Measurements from ENCODE around the gene THUMPD2. TPM values are rescaled to one million over a fixed set of nuclear protein-coding genes. Genes with fewer than 3 reads are reported as not detected.
"Not testable (repeated sequence)": the region's sequence is repeated elsewhere in the genome, so short reads cannot be mapped to it uniquely, and the experiment has no call there.

THUMPD2 gene
- total RNA-seq, 1 experiment from 2014 or later = 8.0 TPM

DNA sequence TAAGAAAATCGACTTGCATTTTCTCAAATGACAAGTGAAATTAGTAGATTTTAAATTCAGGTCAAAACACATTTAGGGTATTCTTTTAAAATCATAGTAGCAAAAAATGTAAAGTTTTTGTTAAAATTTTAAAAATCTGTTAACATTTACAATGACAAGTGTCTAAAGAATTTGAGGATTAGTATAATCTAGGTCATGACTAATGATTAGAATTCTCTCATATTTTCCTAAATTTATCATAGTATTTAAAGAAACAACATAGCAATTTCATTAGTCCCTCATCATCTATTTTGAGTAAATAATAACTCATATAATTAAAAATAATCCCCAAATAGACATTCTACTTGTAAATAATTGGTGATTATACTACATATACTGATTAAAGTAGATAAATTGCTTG lies 23.6 kb downstream of the THUMPD2 start:
- no peak for DNase-seq (ENCODE audit: low spot score)

DNA sequence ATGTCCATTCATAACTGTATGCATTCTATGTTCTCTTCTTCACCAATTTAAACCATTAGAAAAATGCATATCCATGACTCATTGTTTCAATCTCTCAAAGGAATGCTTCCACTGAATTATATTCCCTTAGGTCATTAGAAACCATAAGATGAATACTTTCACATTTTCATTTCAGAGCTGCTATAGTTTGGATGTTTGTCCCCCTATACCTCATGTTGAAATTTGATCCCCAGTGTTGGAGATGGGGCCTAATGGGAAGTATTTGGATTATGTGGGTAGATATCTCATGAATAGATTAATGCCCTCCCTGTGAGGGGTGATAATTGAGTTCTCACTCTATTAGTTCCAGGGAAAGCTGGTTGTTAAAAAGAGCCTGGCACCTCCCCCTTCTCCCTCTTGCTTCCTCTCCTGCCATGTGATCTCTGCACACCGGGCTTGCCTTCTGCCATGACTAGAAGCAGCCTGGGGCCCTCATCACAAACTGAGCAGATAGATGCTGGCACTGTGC lies 35.7 kb downstream of the THUMPD2 start:
- DNase-seq (ENCODE audit: low spot score) = no peak

DNA sequence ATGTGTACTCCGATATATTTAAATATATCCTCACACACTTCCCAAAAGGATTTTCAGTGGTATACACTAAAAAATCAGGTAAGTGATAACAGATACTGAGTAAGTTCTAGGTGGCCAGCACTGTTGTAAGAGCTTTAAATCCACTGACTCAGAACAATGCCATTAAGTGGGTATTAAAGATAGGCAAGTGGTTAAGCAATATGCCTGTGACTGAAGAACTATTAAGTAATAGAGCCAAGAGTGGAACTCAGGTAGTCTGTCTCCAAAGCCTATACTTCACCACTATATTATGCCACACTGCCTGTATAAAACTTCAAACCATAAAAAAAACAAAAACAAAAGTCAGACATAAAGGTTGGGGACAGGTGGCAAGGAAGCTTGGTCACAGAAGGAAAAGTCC lies 37.2 kb downstream of the THUMPD2 start:
- DNase-seq (ENCODE audit: low spot score) = no peak

DNA sequence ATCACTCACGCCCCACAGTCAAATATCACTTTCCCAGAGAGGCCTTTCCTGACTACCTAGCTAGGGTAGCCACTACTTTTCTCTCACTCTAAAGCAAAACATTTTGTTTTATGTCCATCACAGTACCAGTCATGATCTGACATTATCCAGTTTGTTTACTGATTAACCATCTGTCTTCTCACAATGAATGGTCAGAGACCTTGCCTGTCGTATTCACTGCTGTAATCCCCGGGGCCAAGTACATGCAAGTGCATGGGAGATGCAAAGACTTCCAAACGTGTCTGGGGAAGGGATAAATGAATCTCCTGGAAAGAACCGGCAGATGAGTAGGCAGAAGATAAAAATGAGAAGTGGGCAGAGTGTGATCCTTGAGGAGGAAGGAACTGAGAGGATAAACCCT lies 39.7 kb downstream of the THUMPD2 start:
- DNase-seq (ENCODE audit: low spot score) = no peak

DNA sequence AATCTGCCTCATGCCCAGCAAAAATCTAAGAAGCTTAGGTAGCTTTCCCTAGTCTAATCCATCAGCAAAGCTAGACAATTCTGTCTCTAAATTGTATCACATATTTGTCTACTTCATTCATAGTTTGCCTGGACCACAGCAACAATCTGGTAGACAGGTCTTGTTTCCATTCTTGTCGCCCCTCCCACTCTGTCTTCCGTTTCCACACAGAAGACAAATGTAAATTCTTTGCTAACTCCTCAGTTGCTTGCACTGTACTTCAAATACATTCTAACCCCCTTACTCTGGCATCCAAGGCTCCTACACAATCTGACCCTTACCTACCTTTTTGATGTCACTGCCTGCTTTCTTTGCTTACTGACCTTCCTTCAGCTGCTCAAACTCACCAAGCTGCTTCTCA lies 40.1 kb downstream of the THUMPD2 start:
- DNase-seq (ENCODE audit: low spot score) = no peak

DNA sequence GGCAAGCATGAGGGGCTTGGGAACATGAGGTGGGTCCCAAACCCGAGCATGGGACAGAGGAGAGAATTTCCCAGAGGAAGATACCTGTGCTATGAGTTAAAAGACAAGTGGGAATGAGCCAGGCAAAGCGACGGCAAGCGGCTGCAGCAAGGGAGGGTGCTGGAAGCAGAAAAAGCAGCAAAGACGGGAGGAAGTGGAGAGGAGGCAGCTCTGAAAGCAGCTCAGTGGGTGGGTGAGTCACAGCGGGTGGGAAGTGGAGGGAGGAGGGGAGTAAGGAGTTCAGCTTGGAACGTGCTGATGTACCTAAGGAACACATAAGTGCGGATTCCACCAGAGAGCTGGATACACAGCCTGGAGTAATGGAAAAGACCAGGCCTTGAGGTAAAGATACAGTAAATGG lies 41.4 kb downstream of the THUMPD2 start:
- DNase-seq (ENCODE audit: low spot score) = no peak

DNA sequence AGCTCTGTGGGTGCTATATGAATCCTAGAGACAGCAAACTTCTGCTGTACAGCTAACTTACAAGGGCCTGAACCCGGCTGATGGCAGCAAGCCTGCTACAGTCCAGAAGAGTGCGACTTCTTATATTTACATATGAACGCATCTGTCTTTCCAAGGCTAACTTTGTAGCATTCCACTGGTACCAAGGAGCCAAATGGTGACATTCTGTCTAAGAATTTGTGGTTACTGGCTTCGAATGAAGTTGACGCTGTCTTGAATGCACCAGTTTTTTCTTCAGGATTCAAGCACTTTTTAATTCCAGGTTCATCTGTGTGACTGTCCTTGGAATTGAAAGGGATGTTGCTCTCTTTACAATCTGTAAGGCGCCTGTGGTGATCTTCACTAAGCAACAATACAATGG lies 42.4 kb downstream of the THUMPD2 start:
- no peak for DNase-seq (ENCODE audit: low spot score)

DNA sequence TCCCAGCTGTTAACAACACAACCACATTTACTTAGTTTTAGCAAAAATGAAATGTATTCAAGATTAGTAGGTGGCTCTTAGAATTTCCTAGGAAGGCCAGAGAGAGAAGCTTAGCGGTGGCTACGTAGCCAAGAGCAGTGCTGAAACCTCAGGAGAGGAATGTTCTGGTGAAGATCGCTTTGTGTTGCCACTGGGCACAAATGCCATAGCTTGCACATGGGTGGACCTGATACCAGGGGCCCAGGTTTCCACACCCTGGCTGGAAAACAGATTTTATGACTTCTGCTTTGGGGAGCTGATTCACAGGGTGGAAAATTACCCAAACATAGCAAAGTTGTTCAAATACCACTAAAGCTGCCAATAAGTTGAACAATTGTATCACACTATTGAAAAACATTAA lies 43.4 kb downstream of the THUMPD2 start:
- DNase-seq (ENCODE audit: low spot score) = no peak

DNA sequence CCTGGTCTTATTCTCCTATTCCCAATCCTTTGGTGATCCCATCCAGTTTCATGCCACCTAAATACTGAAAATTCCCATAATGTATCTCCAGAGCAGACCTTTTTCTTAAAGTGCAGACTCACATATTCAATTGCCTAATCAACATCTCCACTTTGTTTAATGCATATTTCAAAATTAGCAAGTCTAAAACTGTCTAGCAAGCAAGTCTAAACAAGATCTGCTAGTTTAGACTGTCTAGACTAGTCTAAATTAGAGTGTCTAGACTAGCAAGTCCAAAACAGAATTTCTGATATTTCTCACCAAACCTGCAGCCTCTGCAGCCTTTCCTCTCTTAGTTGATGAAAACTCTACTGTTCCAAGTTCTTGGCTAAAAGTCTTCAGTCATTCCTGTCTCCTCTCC lies 44.6 kb downstream of the THUMPD2 start:
- no peak for DNase-seq (ENCODE audit: low spot score)

DNA sequence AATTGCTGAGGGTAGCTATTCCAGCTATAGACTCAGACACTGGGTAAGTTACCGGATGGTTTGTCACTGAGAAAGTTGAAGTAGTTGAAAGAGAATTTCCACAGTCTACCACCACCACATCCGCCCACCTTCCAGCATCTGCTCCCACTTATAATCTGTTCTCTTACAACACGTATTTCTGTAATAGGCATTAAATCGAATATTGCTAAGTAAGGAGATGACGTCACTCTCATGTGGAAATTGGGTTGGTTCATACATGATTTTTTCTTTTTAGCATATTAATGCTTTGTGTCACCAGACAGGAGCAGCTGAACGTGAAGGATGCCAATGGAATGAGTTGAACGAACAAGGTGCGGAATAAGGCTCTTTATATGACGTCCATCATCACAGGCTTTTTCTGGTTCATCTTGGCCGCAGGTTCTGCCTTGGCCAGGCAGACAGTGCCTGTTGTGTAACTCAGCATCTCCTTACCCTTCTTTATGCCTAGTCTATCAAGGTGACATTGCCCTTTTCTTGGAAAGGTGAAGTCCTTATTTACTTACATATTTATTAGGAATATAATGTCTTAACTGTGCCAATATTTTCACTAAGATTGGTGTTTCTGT lies 45.9 kb downstream of the THUMPD2 start:
- no peak for DNase-seq (ENCODE audit: low spot score)

DNA sequence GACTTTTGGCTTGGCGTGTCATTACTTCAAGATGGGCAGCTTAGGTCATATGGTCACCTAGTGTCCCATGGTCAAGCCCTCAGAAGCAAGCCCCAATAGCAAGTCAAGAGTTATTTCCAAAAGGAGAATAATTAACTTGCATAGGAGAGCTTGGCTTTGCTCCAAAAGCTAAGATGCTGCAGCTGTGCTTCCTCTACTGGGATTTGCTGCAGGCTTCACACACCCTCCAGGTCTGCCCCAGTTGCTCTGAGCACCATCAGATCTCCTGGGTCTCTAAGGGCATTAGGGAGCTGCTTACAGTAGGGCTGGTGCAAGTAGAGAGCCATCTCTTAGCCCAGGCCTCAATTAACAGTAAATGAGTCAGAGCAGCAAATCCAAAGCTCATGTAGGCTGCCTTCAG lies 46.6 kb downstream of the THUMPD2 start:
- DNase-seq (ENCODE audit: low spot score) = no peak

DNA sequence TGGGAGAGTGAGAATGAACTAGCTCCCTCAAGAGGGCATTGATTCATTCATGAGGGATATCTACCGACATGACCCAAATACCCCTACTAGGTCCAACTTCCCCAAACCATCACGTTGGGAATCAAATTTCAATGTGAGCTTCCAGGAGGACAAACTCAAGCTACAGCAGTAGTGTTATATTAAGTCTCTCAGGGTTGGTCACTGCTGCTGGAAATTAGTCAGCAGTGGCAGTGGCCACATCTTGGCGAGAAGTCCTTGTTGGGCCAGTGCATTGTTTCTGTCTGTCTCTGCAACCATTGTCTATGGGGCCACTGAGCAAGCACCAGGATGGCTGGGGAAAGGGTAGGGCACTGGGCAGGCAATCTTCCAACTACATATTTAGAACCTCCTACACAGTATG lies 47.5 kb downstream of the THUMPD2 start:
- DNase-seq (ENCODE audit: low spot score) = no peak

DNA sequence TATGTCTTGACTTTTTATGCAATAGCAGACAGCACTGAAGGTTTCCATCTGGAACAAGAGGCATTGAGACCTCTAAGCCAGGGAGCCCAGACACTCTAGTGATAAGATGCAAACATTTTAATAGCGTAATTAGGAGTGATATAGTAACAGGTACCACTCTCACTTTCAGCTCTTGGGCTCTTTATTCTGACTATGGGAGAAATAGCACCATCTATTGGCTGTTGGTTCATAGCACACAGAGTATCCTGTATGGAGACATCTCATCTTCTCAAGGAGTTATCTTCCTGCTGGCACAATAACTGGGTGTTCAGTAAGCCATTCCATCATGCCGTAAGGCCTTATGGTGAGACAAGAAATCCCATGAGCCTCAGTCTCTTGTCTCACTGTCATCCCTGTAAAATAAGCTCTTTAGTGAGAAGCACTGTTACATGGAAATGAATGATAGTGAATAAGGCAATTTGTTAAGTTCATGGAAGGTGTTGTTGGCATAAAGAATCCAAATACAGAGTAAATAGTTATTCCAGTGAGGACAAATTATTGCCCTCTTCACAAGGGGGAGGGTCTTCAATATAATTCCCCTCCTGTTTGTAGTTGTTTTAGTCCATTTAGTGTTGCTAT lies 48.3 kb downstream of the THUMPD2 start:
- DNase-seq (ENCODE audit: low spot score) = peak; percentile 47

DNA sequence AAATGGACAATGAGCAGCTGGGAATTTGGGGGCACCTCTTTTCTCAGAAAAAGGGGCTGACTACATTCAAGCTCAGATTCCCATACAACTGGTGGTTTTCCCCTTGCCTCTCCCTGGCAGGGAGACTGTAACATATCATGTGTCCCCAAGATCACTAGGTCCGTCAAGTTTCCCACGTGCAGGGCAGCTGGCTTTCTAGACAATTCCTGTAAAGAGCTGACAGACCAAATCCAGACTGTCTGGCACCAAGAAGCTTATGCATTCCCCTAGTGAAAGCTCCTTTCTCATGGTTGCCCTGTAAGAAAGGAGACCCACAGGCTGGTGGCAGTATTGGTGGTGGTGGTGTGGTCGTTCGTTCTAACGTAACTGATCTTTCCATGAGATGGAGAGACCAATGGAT lies 48.8 kb downstream of the THUMPD2 start:
- DNase-seq (ENCODE audit: low spot score) = no peak

DNA sequence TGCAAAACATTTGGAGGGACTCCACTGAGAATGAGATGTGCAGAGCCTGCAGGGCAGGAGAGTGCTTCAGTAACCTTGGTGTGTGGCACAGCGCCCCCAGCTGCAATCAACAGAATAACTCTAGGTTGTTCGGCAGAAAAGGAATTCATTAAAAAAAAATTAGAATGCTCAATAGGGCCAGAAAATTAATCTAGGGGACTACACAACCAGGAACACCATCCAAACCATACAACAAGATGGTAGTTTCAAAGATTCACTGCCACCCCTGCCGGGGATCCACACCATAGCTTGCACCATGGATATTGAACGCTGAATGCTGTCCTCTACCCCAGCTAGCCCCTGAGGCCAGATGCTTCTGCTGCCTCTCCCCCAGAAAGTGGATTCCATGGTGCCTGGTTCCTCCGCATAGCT lies 50.1 kb downstream of the THUMPD2 start:
- peak; percentile 23 for DNase-seq (ENCODE audit: low spot score)

DNA sequence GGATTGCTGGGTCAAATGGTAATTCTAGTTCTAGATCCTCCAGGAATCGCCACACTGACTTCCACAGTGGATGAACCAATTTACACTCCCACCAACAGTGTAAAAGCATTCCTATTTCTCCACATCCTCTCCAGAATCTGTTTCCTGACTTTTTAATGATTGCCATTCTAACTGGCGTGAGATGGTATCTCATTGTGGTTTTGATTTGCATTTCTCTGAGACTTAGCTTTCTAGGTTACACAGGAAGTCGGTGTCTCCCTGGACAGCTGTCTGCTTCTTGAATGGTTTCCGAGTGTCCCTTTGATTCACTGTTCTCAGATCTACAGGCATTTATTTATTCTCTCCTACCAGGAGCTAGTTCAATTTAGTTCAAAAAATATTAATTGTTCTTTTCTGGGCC lies 51.0 kb downstream of the THUMPD2 start:
- DNase-seq (ENCODE audit: low spot score) = not testable (repeated sequence)

DNA sequence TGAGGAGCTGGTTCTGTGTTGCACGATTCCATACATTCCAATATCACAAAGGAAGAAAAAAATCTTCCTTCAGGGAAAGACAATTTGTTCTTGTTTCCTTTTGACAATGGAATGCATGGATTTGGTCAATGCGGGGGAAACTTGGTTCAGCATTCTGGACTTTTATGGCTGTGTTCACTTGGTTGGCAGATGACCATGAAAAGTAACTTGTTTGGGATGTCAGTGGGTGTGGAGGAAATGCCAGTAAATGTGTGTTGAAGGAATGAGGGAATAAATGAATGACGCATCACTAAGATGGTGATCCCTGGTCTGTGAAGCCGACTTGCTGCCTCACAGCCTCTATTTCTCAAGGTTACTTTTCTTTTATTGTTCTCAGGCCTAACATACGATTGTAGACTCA lies 53.7 kb downstream of the THUMPD2 start:
- DNase-seq (ENCODE audit: low spot score) = no peak

DNA sequence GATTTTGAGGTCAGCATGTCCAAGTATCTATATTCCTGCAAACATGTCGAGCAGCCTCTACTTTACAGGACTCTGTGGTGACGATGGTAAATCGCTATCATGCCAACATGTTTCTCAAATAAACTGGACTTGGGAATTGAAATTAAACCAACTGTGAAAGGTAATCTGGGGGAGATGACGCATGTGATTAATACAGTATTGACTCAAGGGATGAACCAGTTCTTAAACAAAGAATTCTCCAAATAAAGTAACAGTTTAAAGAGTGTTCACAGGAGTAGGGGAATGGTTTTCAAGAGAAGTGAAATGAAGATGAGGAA lies 54.3 kb downstream of the THUMPD2 start:
- no peak for DNase-seq (ENCODE audit: low spot score)

DNA sequence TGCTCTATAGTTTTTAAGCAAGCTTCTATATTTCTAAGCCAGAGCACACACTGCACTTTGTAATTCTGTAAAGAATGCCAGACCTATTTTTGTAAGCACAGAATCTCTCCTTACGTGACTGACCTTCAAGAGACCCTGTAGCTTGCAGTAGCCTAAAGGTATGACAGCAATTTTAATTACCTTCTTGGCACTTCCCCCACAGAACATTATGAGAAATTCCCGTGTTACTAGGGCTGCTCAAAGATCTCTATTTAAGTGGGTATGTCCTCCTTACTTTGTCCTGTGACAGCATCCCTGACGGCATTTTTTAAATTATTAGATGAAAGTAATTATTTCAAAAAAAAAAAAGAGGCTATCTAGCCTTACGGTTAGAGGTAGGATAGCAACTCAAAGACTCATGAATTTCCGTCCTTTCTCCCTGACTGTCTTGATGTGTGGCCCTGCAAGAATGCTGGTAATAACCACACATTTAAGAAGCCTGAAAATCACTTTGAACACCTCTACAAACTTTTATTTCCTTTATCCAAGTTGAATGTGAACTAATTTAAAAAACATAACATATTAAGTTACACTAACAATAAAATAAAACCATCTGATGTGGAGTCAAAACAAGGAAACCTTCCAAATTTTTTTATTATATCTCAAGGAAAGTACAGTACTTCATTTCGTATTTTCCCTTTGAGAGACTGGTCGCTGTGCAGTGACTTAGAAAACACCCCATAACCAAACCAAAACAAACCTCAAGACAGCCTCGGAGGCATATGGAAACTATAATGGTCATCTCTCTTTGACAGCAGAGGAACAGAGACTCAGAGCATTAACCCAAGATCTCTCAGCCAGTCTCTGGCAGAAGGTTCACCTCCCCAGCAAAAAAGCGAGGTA lies 54.9 kb downstream of the THUMPD2 start:
- no peak for DNase-seq (ENCODE audit: low spot score)

DNA sequence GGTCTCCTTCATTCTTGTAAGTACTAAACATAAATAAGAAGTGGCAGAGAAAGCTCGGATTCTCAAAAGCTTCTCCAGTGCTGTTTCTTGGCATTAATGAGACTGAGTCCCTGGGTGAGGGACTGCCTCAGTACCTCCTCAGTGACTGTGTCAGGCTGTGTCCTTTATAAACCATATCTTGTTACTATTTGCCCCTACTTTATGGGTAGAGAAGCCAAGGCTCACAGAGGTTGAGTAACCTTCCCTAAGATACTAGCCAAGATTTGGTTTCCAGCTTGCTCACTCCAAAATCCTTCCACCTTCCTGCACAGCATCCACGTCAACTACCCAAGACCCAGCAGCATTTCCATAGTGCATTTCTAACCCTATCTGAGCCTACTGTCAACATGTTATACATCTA lies 55.6 kb downstream of the THUMPD2 start:
- DNase-seq (ENCODE audit: low spot score) = no peak

DNA sequence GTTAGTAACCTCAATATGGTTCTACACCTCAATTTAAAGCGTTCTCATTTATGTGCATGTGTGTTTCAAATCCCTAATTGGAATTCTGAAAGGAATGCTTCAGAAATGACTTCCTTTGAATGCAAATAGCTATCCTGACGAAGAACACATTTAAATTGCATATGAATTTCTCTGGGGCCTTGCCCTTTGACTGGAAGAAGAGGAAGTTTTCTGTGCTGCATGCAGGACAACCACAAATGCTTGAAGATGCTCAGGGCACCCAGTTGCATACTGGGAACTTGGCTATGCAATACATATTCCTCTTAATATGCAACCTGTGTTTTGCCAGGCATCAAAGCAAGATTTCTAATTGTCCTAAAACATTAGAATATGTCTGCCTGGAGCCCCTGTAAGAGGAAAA lies 58.1 kb downstream of the THUMPD2 start:
- DNase-seq (ENCODE audit: low spot score) = no peak

DNA sequence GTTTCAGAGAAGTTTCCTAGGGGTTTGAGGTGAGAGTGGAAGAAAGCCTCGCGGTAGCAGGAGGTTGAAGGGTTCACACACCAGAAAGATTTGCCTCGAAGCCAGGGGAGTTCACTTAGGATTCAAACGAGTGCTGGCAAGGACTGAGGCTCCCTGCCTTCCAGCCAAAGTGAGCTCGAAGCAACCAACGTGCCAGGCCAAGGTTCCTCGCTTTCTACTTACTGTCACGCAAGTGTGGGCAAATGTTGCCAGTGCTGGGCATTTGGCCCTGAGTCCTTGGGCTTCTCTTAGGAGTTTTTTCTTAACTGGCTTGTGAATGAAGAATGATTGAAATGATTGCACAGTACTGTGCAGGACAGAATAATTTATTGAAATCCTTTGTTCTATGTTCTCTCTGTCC lies 59.7 kb downstream of the THUMPD2 start:
- no peak for DNase-seq (ENCODE audit: low spot score)

DNA sequence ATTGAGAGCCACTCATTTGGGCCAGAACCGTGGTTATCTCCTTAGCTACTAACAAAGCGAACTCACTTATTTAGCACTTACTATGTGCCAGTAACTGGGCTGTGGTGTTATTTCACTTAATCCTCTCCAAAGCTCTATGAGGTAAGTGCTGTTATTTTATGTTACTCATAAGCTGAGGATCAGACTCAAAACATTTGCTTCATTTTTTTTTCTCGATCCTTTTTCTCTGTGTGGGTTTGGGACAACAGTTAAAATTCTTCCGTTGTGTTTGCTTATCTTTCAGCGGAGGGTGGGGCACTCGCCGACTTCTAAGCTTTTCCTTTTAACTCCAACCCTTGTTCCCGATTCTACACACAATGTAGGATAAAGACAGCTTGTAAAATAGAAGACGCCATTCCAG lies 60.6 kb downstream of the THUMPD2 start:
- DNase-seq (ENCODE audit: low spot score) = no peak

Measured in HT-29 (cell line).